Mononuclear cell (primary cell): Measurements from ENCODE around the gene MROH8. TPM values are rescaled to one million over a fixed set of nuclear protein-coding genes. Genes with fewer than 3 reads are reported as not detected.

ENCODE experiments used
- H3K27me3 ChIP-seq: 2 replicates; pipeline ENCODE4 v1.6.0; 2011; ENCODE audit warnings: low read length, control low read depth; ENCODE audit not compliant: insufficient read depth
- H3K4me1 ChIP-seq: 2 replicates; pipeline ENCODE4 v1.5.1; 2011; ENCODE audit warnings: mild to moderate bottlenecking, low read length, control low read depth; ENCODE audit not compliant: insufficient read depth
- H3K4me3 ChIP-seq: 2 replicates; pipeline ENCODE4 v1.5.1; 2011; ENCODE audit warnings: mild to moderate bottlenecking, low read length, moderate library complexity
- H3K9me3 ChIP-seq: 2 replicates; pipeline ENCODE4 v1.5.1; 2011; ENCODE audit warnings: low read depth, mild to moderate bottlenecking, control low read depth, low read length
- total RNA-seq: library from RNA; depleted of rRNA; stranded (reverse); fragments of >200 nt; gene quantifications from one replicate; pipeline ENCODE4 v1.2.3, GENCODE V29; 2012

MROH8 gene
- total RNA-seq, 1 donor: 1.8 TPM

DNA sequence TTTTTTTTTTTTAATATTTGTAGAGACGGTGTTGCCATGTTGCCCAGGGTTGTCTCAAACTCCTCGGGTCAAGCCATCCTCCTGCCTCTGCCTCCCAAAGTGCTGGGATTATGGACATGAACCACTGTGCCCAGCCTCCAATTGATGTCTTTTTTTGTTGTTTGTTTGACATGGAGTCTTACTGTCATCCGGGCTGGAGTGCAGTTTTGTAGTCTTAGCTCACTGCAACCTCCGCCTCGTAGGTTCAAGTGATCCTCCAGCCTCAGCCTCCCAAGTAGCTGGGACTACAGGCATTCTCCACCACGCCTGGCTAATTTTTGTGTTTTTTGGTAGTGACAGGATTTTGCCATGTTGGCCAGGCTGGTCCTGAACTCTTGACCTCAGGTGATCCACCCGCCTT lies 9.4 kb upstream of the MROH8 start:
- Histone ChIP-seq H3K27me3 (no peaks in the 10 kb centered on the region), H3K4me1 (peaks cover 16% of the 10 kb centered on the region), H3K4me3 (no peak overlapping the region), H3K9me3 (no peaks in the 10 kb centered on the region)

DNA sequence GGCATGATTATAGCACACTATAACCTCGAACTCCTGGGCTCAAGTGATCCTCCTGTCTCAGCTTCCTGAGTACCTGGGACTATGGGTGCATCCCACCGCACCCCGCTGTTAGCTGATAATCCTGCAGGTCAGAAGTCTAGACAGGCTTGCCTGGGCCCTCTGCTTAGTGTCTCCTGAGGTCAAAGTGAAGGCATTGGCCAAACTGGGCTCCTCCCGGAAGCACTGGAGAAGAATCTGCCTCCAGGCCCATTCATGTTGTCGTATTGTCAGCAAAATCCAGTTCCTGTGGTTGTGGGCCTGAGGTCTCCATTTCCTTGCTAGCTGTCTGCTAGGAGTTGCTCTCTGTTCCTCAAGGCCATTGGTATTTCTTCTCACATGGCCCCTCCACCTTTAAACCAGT lies 6.3 kb upstream of the MROH8 start:
- Histone ChIP-seq H3K9me3 (no peaks in the 10 kb centered on the region), H3K4me1 (peaks cover 24% of the 10 kb centered on the region), H3K27me3 (no peaks in the 10 kb centered on the region), H3K4me3 (no peak overlapping the region)

DNA sequence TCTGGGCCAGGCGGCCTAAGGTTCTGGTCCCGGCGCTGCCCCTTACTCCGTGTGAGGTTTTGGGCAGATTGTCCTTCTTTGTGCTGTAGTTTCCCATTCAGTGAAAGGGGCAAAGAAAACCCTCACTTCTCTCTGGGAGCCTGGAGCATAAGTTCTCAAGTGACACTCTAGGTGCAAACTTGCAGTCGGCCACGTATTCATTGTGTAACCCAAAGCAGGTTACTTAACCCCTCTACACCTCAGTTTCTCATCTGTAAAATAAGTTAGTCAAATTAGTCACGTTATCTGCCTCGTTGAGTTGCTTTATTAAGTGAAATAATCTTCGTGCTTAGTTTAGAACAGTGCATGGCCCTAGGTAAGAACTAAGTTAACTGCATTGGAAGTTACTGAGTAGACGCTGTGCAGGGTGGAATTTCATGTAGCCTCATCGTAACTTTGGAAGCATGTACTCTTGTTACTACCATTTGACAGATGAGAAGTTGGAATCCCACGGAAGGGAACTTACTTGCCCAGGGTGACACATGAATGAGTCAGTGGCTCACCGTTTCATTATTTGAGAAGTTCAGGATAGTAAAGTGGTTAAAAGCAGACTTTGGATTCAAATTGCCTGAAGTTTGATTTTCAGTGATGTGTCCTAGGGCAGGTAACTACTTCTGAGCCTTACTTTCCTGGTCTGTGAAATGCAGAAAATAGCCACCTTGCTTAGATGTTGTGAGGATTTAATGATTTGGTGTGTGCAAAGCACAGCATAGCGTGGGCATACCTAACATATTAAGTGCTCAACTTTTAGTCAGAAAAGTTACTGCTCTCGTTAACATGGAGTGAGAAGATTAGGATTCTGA lies 556 bp upstream of the MROH8 start:
- peak overlapping the region; percentile 88 for H3K4me3 ChIP-seq
- H3K9me3 ChIP-seq: no peaks in the 10 kb centered on the region

DNA sequence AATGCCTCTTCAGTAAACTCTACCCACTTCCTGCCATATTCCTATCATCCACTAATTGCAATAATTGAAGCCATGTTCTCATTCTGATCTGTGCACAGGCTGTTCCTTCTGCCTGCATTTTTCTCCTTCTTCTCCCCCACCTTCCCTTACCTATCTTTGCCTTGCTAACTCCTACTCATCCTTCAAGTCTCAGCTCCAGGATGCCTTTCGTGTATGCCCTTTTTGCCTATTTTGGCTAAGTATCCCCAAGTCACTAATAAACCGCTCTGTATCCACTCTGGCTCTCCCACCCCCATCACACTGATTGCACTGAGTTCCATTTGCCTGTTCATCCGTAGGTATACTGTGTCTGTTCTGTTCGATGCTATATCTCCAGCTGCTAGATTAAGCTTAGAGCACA lies 6.5 kb downstream of the MROH8 start:
- H3K4me3 ChIP-seq: no peak overlapping the region

More for the DNA sequence above, 556 bp upstream of the MROH8 start:
- peaks cover 38% of the 10 kb centered on the region for H3K4me1 ChIP-seq
- H3K27me3 ChIP-seq: no peaks in the 10 kb centered on the region

DNA sequence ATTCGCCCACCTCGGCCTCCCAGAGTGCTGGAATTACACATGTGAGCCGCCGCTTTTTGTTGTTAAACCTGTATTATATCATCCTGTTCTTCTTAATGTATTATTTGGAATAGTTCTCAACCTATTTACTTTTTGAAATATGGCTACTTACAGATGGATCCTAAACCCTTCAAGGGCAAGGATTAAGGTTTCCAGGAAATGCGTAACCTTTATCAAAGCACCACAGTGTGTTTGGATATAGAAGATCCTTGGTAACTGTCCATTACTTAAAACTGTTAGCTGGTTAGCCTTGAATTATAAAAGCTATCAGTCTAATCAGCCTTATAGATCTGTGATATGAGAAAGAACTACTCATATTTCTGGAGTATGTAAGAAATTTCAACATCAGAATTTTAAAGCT lies 12.5 kb downstream of the MROH8 start:
- Histone ChIP-seq H3K27me3 (no peaks in the 10 kb centered on the region), H3K4me1 (no peaks in the 10 kb centered on the region), H3K9me3 (no peaks in the 10 kb centered on the region), H3K4me3 (no peak overlapping the region)

More for the DNA sequence above, 6.5 kb downstream of the MROH8 start:
- Histone ChIP-seq H3K4me1 (peaks cover 5% of the 10 kb centered on the region), H3K27me3 (no peaks in the 10 kb centered on the region), H3K9me3 (no peaks in the 10 kb centered on the region)

DNA sequence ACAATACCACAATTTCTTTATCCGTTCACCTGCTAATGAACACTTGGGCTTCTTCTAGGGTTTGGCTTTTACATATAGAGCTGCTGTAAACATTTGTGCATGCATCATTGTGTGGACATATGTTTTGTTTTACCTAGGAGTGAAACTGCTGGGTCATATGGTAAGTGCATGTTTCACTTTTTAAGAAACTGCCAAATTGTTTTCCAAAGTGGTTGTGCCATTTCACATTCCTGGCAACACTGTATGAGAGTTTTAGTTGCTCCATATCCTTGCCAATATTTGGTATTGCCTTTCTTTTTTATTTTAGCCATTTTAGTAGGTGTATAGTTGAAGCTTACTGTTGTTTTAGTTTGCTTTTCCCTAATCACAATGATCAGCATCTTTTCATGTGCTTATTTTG lies 14.3 kb downstream of the MROH8 start:
- Histone ChIP-seq H3K9me3 (no peaks in the 10 kb centered on the region), H3K4me3 (no peak overlapping the region), H3K27me3 (no peaks in the 10 kb centered on the region), H3K4me1 (no peaks in the 10 kb centered on the region)

DNA sequence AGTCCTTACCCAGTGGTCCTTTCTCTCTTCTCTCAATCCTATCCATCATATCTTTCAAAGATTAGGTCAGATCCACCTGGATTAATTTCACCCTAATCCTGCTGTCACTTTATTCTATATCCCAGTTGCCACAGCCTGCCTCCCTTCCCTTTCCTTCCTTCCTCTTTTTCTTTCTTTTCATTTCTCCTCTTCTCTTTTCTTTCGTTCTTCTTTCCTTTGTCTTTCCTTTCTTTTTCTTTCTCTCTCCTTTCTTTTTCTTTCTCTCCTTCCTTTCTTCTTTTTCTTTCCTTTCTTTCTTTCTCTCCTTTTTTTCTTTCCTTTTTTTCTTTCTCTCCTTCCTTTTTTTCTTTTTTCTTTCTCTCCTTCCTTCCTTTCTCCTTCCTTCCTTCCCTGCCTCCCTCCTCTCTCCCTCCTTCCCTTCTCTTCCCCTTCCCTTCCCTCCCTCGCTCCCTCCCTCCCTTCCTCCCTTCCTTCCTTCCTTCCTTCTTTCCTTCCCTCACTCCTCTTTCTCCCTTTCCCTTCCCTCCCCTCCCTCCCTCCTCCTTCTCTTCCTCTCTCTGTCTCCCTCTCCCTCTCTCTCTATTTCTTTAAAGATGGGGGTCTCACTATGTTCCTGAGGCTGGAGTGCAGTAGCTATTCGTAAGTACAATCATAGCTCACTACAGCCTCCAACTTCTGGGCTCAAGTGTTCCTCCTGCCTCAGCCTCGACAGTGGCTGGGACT lies 15.4 kb downstream of the MROH8 start:
- H3K4me3 ChIP-seq: no peak overlapping the region
- H3K27me3 ChIP-seq: no peaks in the 10 kb centered on the region
- no peaks in the 10 kb centered on the region for H3K9me3 ChIP-seq
- H3K4me1 ChIP-seq: no peaks in the 10 kb centered on the region

DNA sequence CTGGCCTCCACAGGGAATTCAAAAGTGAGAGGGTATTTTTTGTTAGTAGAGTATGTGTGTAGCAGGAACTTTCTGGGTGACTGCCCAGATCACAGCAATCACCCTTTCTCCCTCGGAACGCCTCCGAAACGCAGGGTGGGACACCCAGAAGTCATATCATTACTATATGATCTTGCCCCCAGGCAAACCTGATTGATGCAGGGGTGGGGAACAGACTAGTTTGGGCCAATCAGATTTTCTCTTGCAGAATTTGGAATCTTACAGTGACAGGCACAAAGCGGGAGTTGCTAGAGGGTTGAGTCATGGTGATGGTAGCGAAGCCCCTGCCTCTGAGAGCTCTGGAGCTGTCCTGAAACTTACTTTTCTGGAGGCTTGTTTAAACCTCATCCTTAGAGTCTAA lies 16.7 kb downstream of the MROH8 start:
- no peak overlapping the region for H3K4me3 ChIP-seq
- H3K9me3 ChIP-seq: no peaks in the 10 kb centered on the region
- H3K4me1 ChIP-seq: no peaks in the 10 kb centered on the region
- H3K27me3 ChIP-seq: no peaks in the 10 kb centered on the region

DNA sequence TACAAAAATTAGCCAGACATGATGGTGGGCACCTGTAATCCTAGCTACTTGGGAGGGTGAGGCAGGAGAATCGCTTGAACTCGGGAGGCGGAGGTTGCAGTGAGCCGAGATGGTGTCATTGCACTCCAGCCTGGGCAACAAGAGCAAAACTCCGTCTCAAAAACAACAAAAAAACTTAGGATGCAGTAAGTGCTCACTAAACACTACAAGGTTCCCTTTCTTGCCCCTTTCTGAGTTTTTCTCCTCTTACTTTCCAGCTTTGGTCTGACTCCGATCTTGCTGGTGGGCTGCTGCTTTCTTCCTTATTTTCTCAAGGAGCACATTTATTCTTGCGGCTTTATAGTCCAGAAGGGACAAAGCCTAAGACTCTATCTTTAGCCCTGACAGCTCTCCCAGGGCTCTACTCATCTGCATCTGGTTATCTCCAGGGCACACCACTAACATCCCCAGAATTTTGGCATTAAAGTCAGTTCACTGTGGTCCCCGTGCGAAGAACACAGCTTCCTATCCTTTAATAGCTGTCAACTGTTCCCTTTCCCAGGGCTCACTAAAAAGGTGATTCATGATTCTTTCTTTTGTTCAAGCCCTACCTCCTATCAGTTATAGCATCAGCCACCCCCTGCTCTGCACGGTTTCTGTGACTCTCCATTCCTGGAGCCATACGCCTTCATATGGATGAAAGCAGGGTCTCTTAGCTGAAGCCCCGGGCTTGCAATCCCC lies 17.4 kb downstream of the MROH8 start:
- no peaks in the 10 kb centered on the region for H3K4me1 ChIP-seq
- H3K27me3 ChIP-seq: no peaks in the 10 kb centered on the region
- H3K4me3 ChIP-seq: no peak overlapping the region
- H3K9me3 ChIP-seq: no peaks in the 10 kb centered on the region

DNA sequence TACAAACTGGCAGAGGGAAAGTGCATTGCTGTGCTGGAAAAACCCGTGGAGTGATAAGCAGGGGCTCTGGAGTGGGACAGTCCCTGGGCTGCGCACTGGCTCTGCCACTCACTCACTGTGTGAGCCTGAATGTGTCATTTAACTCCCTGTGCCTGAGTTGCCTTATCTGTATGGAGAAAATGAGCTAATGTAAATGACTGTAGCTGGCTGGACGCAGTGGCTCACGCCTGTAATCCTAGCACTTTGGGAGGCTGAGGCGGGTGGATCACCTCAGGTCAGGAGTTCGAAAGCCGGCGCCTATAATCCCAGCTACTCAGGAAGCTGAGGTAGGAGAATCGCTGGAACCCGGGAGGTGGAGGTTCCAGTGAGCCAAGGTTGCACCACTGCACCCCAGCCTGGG lies 18.7 kb downstream of the MROH8 start:
- Histone ChIP-seq H3K9me3 (no peaks in the 10 kb centered on the region), H3K4me1 (no peaks in the 10 kb centered on the region), H3K4me3 (no peak overlapping the region), H3K27me3 (no peaks in the 10 kb centered on the region)

DNA sequence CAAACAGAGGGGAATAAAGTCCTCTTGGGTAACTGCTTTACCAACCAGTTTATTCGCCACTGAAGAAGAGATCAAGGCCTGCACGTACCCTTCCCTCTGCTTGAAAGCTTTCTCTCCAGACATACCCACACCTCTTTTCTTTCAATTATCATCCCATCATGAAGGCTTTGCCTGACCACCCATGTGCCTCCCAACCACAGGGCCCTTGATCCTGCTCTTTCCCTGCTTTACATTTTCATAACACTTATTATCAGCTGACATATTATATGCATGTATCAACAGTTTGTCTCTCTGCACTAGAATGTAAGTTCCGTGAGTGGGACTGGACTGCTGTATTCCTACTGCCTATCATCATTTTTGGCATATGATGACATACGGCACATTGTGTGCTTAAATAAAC lies 21.1 kb downstream of the MROH8 start:
- Histone ChIP-seq H3K4me3 (no peak overlapping the region), H3K4me1 (no peaks in the 10 kb centered on the region), H3K27me3 (no peaks in the 10 kb centered on the region), H3K9me3 (no peaks in the 10 kb centered on the region)

DNA sequence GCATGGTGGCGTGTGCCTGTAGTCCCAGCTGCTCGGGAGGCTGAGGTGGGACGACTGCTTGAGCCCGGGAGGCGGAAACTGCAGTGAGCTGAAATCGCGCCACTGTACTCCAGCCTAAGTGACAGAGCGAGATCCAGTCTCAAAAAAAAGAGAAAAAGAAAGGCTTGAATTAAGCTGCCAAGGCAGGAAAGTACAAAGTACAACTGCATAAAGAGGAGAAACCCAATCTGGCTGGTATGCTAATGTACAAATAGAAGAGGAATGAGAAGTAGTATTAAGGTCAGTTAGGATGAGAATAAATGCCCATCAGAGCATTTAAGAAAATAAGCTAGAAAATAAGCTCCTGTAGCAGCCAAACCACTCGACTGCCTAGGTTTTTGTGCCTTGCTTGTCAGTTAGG lies 23.4 kb downstream of the MROH8 start:
- Histone ChIP-seq H3K4me3 (no peak overlapping the region), H3K4me1 (no peaks in the 10 kb centered on the region), H3K9me3 (no peaks in the 10 kb centered on the region), H3K27me3 (no peaks in the 10 kb centered on the region)

DNA sequence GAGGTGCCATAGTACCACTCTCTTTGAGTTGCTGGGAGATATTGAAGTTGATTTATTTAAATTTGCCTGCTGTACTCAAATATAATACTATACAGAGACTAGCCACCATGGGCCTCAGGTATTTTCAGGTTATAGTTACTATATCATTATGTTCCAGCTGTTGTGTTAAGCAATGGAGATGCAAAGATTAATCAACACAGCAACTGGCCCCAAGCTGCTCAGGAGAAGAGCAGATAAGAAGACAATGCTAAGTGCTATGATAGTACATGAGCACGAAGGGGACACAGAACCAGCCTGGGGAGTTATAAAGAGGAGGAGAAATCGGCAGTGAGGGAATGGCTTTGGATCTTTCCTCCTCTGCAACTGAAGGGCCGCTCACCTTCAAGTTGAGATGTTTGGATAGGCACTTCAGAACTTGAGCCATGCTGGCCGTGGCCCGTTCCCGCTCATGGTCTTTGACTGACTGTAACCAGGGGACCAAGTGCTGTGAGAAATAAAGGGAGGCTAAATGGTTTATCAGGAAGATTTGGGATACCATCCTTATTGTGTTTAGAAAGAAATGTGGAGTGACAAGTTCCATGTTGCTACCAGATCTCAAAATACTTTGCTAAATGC lies 24.6 kb downstream of the MROH8 start:
- Histone ChIP-seq H3K27me3 (no peaks in the 10 kb centered on the region), H3K4me1 (no peaks in the 10 kb centered on the region), H3K4me3 (no peak overlapping the region), H3K9me3 (no peaks in the 10 kb centered on the region)

DNA sequence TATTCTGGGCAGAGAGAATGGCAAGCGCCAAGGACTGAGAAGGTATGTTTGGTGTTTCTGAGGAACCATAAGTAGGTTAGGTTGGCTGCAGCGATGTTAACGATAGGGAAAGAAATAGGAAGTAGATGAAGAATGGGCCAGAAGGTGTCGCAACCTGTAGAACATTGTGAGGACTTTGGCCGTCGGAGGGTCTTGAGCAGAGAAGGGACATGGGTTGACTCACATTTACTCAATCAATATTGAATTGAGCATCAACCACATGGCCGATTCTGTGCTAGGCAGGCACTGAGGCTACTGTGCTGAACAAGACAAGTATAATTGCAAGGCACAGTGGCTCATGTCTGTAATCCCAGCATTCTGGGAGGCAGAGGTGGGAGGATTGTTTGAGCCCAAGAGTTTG lies 27.1 kb downstream of the MROH8 start:
- Histone ChIP-seq H3K27me3 (no peaks in the 10 kb centered on the region), H3K4me3 (no peak overlapping the region), H3K4me1 (no peaks in the 10 kb centered on the region), H3K9me3 (no peaks in the 10 kb centered on the region)

DNA sequence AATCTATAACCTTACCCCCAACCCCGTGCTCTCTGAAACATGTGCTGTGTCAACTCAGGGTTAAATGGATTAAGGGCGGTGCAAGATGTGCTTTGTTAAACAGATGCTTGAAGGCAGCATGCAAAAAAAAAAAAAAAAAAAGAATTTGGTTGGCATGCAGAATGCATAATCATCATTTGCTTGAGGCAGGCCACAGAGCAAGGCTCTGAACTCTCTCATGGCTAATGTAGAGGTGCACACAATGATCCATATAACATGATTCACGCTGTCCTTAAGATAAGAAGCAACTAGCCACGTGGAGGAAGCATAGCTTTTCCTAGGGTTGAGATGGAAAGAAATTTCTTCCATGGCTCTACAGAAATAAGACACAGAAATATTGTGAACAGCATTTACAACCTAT lies 27.8 kb downstream of the MROH8 start:
- Histone ChIP-seq H3K9me3 (no peaks in the 10 kb centered on the region), H3K4me1 (no peaks in the 10 kb centered on the region), H3K4me3 (no peak overlapping the region)

More for the DNA sequence above, 27.8 kb downstream of the MROH8 start:
- no peaks in the 10 kb centered on the region for H3K27me3 ChIP-seq
